K562 (cell line): Measurements from ENCODE around the gene MED13L. TPM values are rescaled to one million over a fixed set of nuclear protein-coding genes. Genes with fewer than 3 reads are reported as not detected.

Experiments used
- ATAC-seq: fragments of 200-7000 bp; cut with Tn5 transposase; 3 replicates; pipeline ENCODE4 v1.9.1; 2020; ENCODE audit warnings: moderate library complexity
- BruUV-seq: library from RNA; stranded (reverse); fragments of 400-500 nt; replicated peaks from 2 replicates; lab custom pipeline; 2021; lab: Mats Ljungman, UMichigan
- CTCF ChIA-PET: fragments of 300-600 bp; formaldehyde crosslinking; extraction: SDS; loops from one replicate; lab custom pipeline; 2021; ENCODE audit warnings: low intra/inter-chr PET ratio; lab: Yijun Ruan, JAX
- POLR2A ChIA-PET: fragments of 300-600, 350-650 bp; sonication (Branson Sonifier 250); formaldehyde crosslinking; extraction: SDS; loops from one replicate; lab custom pipeline; 2021; ENCODE audit warnings: antibody characterized with exemption, inconsistent platforms; lab: Yijun Ruan, JAX
- DNase-seq, 4 experiments: peaks; one replicate each; pipeline versions ENCODE4 v3.0.0 to v3.0.0-alpha.2; 2011 to 2018; ENCODE audit warnings: low spot score in 3 of 4, mixed read lengths in 3 of 4; ENCODE audit errors: extremely low read depth in 1 of 4
- FAIRE-seq: peaks from 2 replicates; lab custom pipeline; 2011; peaks lifted over from hg19 to GRCh38; lab: Jason Lieb, UNC
- H2AFZ ChIP-seq: 2 replicates; pipeline ENCODE4 v1.6.0; 2011; ENCODE audit warnings: low read depth, low read length, control low read depth, inconsistent platforms
- H3K27ac ChIP-seq: fragments of 200-600 bp; 3 replicates; pipeline ENCODE4 v1.8.0; 2011; ENCODE audit warnings: low read depth, mild to moderate bottlenecking, control low read depth, inconsistent platforms, low read length, moderate library complexity, mixed read lengths; ENCODE audit errors: extremely low read depth
- H3K27me3 ChIP-seq, 2 experiments: fragments of 300-600 bp in 1 of 2; 2 replicates in 1 of 2; 3 replicates in 1 of 2; pipeline versions ENCODE4 v1.6.0 to v1.8.0; 2011; ENCODE audit warnings: inconsistent platforms in 2 of 2, low read length in 2 of 2, mild to moderate bottlenecking in 1 of 2, mixed read lengths in 1 of 2, moderate library complexity in 1 of 2; ENCODE audit not compliant: control insufficient read depth in 2 of 2, insufficient read depth in 2 of 2
- H3K36me3 ChIP-seq: fragments of 300-600 bp; 3 replicates; pipeline ENCODE4 v1.8.0; 2011; ENCODE audit warnings: mild to moderate bottlenecking, low read length, inconsistent platforms; ENCODE audit not compliant: control insufficient read depth, insufficient read depth
- H3K4me1 ChIP-seq, 2 experiments: fragments of 200-600 bp in 1 of 2; replicated peaks in 1 of 2; 2 replicates in 1 of 2; 3 replicates in 1 of 2; pipeline versions ENCODE4 v1.5.1 to v1.8.0; 2011; ENCODE audit warnings: inconsistent platforms in 2 of 2, low read length in 2 of 2, mild to moderate bottlenecking in 1 of 2, mixed read lengths in 1 of 2, moderate library complexity in 1 of 2; ENCODE audit not compliant: control insufficient read depth in 2 of 2, insufficient read depth in 2 of 2
- H3K4me2 ChIP-seq: 2 replicates; pipeline ENCODE4 v1.6.1; 2011; ENCODE audit warnings: low read length, control low read depth, inconsistent platforms, mixed read lengths; ENCODE audit not compliant: insufficient read depth
- H3K4me3 ChIP-seq: fragments of 200-600 bp; sonication (generic), shearing (Covaris generic); 2 replicates; pipeline ENCODE4 v1.5.1; 2016; ENCODE audit warnings: control low read depth, inconsistent platforms
- H3K79me2 ChIP-seq: fragments of 200-600 bp; 3 replicates; pipeline ENCODE4 v1.8.0; 2011; ENCODE audit warnings: low read length, inconsistent platforms; ENCODE audit not compliant: control insufficient read depth, insufficient read depth
- H3K9ac ChIP-seq, 2 experiments: 2 replicates each; pipeline versions ENCODE4 v1.6.0 to v1.6.1; 2011; ENCODE audit warnings: low read depth in 2 of 2, low read length in 2 of 2, control low read depth in 1 of 2, inconsistent platforms in 1 of 2, mild to moderate bottlenecking in 1 of 2, mixed read lengths in 1 of 2; ENCODE audit not compliant: insufficient read depth in 1 of 2
- H3K9me1 ChIP-seq: one replicate; pipeline ENCODE4 v1.6.0; 2011; ENCODE audit warnings: inconsistent platforms, mild to moderate bottlenecking, low read length, moderate library complexity; ENCODE audit not compliant: control insufficient read depth, insufficient read depth
- H3K9me3 ChIP-seq: replicated peaks from 2 replicates; pipeline ENCODE4 v1.5.1; 2011; ENCODE audit warnings: low read depth, low read length, inconsistent platforms; ENCODE audit not compliant: control insufficient read depth, insufficient read depth
- H4K20me1 ChIP-seq: replicated peaks from 2 replicates; pipeline ENCODE4 v1.6.1; 2011; ENCODE audit warnings: low read length, inconsistent platforms, mixed read lengths; ENCODE audit not compliant: control insufficient read depth, insufficient read depth
- ATF3 ChIP-seq, 2 experiments: fragments of 450-650 bp in 1 of 2; sonication (generic) in 1 of 2; formaldehyde crosslinking in 1 of 2; IDR thresholded peaks in 1 of 2; conservative IDR thresholded peaks in 1 of 2; 2 replicates each; pipeline versions ENCODE4 v1.6.1 to v1.8.1; 2016 to 2023; ENCODE audit warnings: mild to moderate bottlenecking in 2 of 2, moderate library complexity in 2 of 2, inconsistent platforms in 1 of 2, missing genetic modification reagents in 1 of 2
- BHLHE40 ChIP-seq: IDR thresholded peaks from 2 replicates; pipeline ENCODE4 v1.6.1; 2011; ENCODE audit warnings: low read length, improper control_type of control experiment
- C11orf30 ChIP-seq: fragments of 450-650 bp; IDR thresholded peaks from 2 replicates; pipeline ENCODE4 v1.6.1; 2016; ENCODE audit warnings: low read depth, mild to moderate bottlenecking
- CEBPB ChIP-seq: fragments of 450-650 bp; IDR thresholded peaks from 2 replicates; pipeline ENCODE4 v1.6.1; 2016; ENCODE audit warnings: missing genetic modification characterization, missing compliant biosample characterization
- CEBPG ChIP-seq, 3 experiments: fragments of 200-800 bp in 1 of 3; sonication (Bioruptor generic) in 1 of 3; sonication (generic) in 1 of 3; formaldehyde crosslinking in 1 of 3; IDR thresholded peaks in 2 of 3; conservative IDR thresholded peaks in 1 of 3; 2 replicates each; pipeline versions ENCODE4 v1.6.1 to v1.8.0; 2016 to 2022; ENCODE audit warnings: missing compliant biosample characterization in 2 of 3, missing genetic modification characterization in 2 of 3, mild to moderate bottlenecking in 1 of 3, missing genetic modification reagents in 1 of 3
- DPF2 ChIP-seq: fragments of 450-650 bp; IDR thresholded peaks from 2 replicates; pipeline ENCODE4 v1.6.1; 2016
- FOS ChIP-seq: IDR thresholded peaks from 3 replicates; pipeline ENCODE4 v1.6.1; 2011; ENCODE audit not compliant: insufficient read length; ENCODE audit errors: extremely low read depth
- FOSL1 ChIP-seq: fragments of 200-800 bp; sonication (Bioruptor generic); conservative IDR thresholded peaks from 2 replicates; pipeline ENCODE4 v1.6.1; 2016; ENCODE audit warnings: missing genetic modification characterization, missing compliant biosample characterization
- JUN ChIP-seq, 2 experiments: sonication (generic) in 1 of 2; formaldehyde crosslinking in 1 of 2; IDR thresholded peaks; 2 replicates each; pipeline versions ENCODE4 v1.6.1 to v1.8.0; 2012 to 2022; ENCODE audit warnings: borderline replicate concordance in 2 of 2, mild to moderate bottlenecking in 2 of 2, improper control_type of control experiment in 1 of 2, low read depth in 1 of 2, low read length in 1 of 2, missing genetic modification reagents in 1 of 2
- JUND ChIP-seq, 2 experiments: IDR thresholded peaks; 2 replicates in 1 of 2; 3 replicates in 1 of 2; pipeline ENCODE4 v1.6.1; 2011; ENCODE audit warnings: borderline replicate concordance in 2 of 2, low read depth in 2 of 2, low read length in 2 of 2, improper control_type of control experiment in 1 of 2, missing biosample characterization in 1 of 2, missing genetic modification characterization in 1 of 2, missing genetic modification reagents in 1 of 2
- KDM5B ChIP-seq: fragments of 200-600 bp; sonication (generic); IDR thresholded peaks from 2 replicates; pipeline ENCODE4 v1.6.1; 2012; ENCODE audit warnings: low read depth, mild to moderate bottlenecking, moderate library complexity, low read length, control low read depth, inconsistent platforms; ENCODE audit not compliant: insufficient replicate concordance
- KLF13 ChIP-seq: fragments of 450-650 bp; IDR thresholded peaks from 2 replicates; pipeline ENCODE4 v1.6.1; 2016; ENCODE audit warnings: missing genetic modification characterization, low read depth, mild to moderate bottlenecking, missing compliant biosample characterization, moderate library complexity, borderline replicate concordance
- MAFG ChIP-seq: fragments of 450-650 bp; conservative IDR thresholded peaks from 2 replicates; pipeline ENCODE4 v1.6.1; 2016; ENCODE audit warnings: missing genetic modification characterization, missing compliant biosample characterization
- MAFK ChIP-seq: IDR thresholded peaks from 2 replicates; pipeline ENCODE4 v1.6.1; 2011; ENCODE audit warnings: low read length, improper control_type of control experiment
- NFE2 ChIP-seq: IDR thresholded peaks from 2 replicates; pipeline ENCODE4 v1.6.1; 2014; ENCODE audit warnings: antibody characterized with exemption, low read depth
- SMARCE1 ChIP-seq: fragments of 450-650 bp; IDR thresholded peaks from 2 replicates; pipeline ENCODE4 v1.7.1; 2016; ENCODE audit warnings: mild to moderate bottlenecking
- ZBTB43 ChIP-seq: sonication (generic); formaldehyde crosslinking; IDR thresholded peaks from 2 replicates; pipeline ENCODE4 v1.8.0; 2023; ENCODE audit warnings: mild to moderate bottlenecking, missing genetic modification reagents
- ZNF384 ChIP-seq: IDR thresholded peaks from 2 replicates; pipeline ENCODE4 v1.6.1; 2012; ENCODE audit warnings: low read depth, low read length, improper control_type of control experiment
- WGBS: fragments of 100-300 bp; shearing (Covaris generic); methylation state at CpG from one replicate; pipeline ENCODE4 v1.1.6; 2016; ENCODE audit warnings: low coverage, mixed read lengths; ENCODE audit not compliant: insufficient coverage; ENCODE audit errors: missing lambda C conversion rate; 5-methylcytosine and 5-hydroxymethylcytosine counted together
- in situ Hi-C: fragments of 300-500 bp; cut with MboI; formaldehyde crosslinking; loops from 4 replicates; pipeline ENCODE4 v1.15.0; 2018; ENCODE audit warnings: inconsistent platforms, mixed read lengths
- intact Hi-C: fragments of 100-400 bp; cut with micrococcal nuclease; formaldehyde crosslinking; loops from 2 replicates; pipeline ENCODE4 v1.14.2; 2022
- polyA plus RNA-seq, 8 experiments: library from polyadenylated mRNA; depleted of rRNA in 4 of 8; stranded (reverse) in 5 of 8; unstranded in 3 of 8; fragments of >200 nt; fragmentation: Nextera tagmentation in 2 of 8; fragmentation: Illumina TruSeq in 1 of 8; extraction: Ambion mirVana in 2 of 8; extraction: Trizol in 1 of 8; gene quantifications; 2 replicates each; pipeline versions ENCODE4 v1.2.1 to v1.2.3, GENCODE V29; 2011 to 2014; ENCODE audit warnings: inconsistent platforms in 1 of 8, missing spikeins in 1 of 8
- total RNA-seq, 7 experiments: library from RNA; depleted of rRNA in 6 of 7; stranded (reverse); fragments of >200 nt in 6 of 7; fragmentation: Illumina TruSeq in 2 of 7; extraction: Trizol in 2 of 7; gene quantifications; 2 replicates each; pipeline versions ENCODE4 v1.2.1 to v1.2.3, GENCODE V29; 2011 to 2021; ENCODE audit warnings: low replicate concordance in 1 of 7

The MED13L gene
- total and polyA plus RNA-seq, 9 of the 15 experiments (the other 6 are each of a cell fraction or from before 2014, with no cell fraction given) = 13.4 to 90.3 (median 36.9) TPM

- Histone ChIP-seq H3K4me2 (peak overlapping the region; percentile 8; the same call in 1 of the 2 replicates), H3K4me3 (no peak overlapping the region), H3K36me3 (no peaks in the 10 kb centered on the region), H3K4me1 (peaks cover 7 to 50% of the 10 kb centered on the region in 2 experiments), H2AFZ (no peak overlapping the region), H4K20me1 (peaks cover 9% of the 10 kb centered on the region; the same call in 1 of the 2 replicates), H3K79me2 (peaks cover 100% of the 10 kb centered on the region), H3K27me3 (no peaks in the 10 kb centered on the region), H3K9me3 (no peaks in the 10 kb centered on the region), H3K27ac (peak overlapping the region; percentile 55; the same call in 2 of the 3 replicates), H3K9ac (peak overlapping the region in 1 of 2 experiments; percentile 19; a peak in 1 of 4 replicates), H3K9me1 (no peaks in the 10 kb centered on the region)
- intact Hi-C loops (no loop called here), in situ Hi-C loops (no loop called here)
- POLR2A ChIA-PET = interaction anchor here (0.7 to 1.2 kb wide), 2 partner anchors 11 to 16 kb away, joined by 4 to 5 read pairs; no protein-coding TSS in a partner anchor
- ATAC-seq (peak; percentile 47), FAIRE-seq (peak; percentile 46), DNase-seq (peak in 2 of 4 experiments; percentile 25 to 60)
- BruUV-seq = no TSS peak
- 23% methylated on average over 2 of the region's 2 CpGs for WGBS
- CTCF ChIA-PET = no interaction called here
- TF ChIP-seq KDM5B = no peak
- 0 out of 2 replicates have a peak, but pooled peaks have one; percentile 12 for TF ChIP-seq MAFG (tag)
- TF ChIP-seq JUN (IDR thresholded peaks at IDR 0.05; ENCODE audit: borderline replicate concordance, low read depth, low read length) = peak; percentile 60; the same call in 1 of the 2 replicates
- TF ChIP-seq JUN (CRISPR knock-in tag; IDR thresholded peaks at IDR 0.05; ENCODE audit: borderline replicate concordance) = no peak
- TF ChIP-seq CEBPB (tag) = peak; percentile 56
- no peak for TF ChIP-seq ZBTB43 (CRISPR knock-in tag)
- TF ChIP-seq ZNF384 = peak; percentile 41; the same call in 1 of the 2 replicates
- TF ChIP-seq SMARCE1 = 0 out of 2 replicates have a peak, but pooled peaks have one; percentile 41
- peak; percentile 3 for TF ChIP-seq FOS
- TF ChIP-seq C11orf30 = peak; percentile 44; the same call in 1 of the 2 replicates
- peak; percentile 11; the same call in 1 of the 2 replicates for TF ChIP-seq BHLHE40
- peak; percentile 67; the same call in 1 of the 2 replicates for TF ChIP-seq JUND (IDR thresholded peaks at IDR 0.05; ENCODE audit: borderline replicate concordance, low read depth, low read length)
- no peak for TF ChIP-seq JUND (tag; IDR thresholded peaks at IDR 0.05; ENCODE audit: borderline replicate concordance, low read depth, low read length)
- TF ChIP-seq NFE2 = peak; percentile 58
- TF ChIP-seq KLF13 (tag) = no peak
- TF ChIP-seq CEBPG (CRISPR knock-in tag; IDR thresholded peaks at IDR 0.05) = no peak
- TF ChIP-seq CEBPG (tag; conservative IDR thresholded peaks at IDR 0.05 in 1 of 2, IDR thresholded peaks at IDR 0.05 in 1 of 2) = peak; percentile 26 to 50; a peak in 3 of 4 replicates
- 0 out of 2 replicates have a peak, but pooled peaks have one; percentile 9 for TF ChIP-seq MAFK
- 0 out of 2 replicates have a peak, but pooled peaks have one; percentile 44 for TF ChIP-seq DPF2
- peak; percentile 70; the same call in 1 of the 2 replicates for TF ChIP-seq FOSL1 (tag)
- TF ChIP-seq ATF3 (IDR thresholded peaks at IDR 0.05) = peak; percentile 70
- TF ChIP-seq ATF3 (CRISPR knock-in tag; conservative IDR thresholded peaks at IDR 0.05) = no peak
Measured at GRCh38 chr12:116160231-116160630, 117.3 kb downstream of the MED13L start.
